ENCODE results near the gene UBAC1.
"Not testable (repeated sequence)": the region's sequence is repeated elsewhere in the genome, so short reads cannot be mapped to it uniquely, and the experiment has no call there.

The UBAC1 gene

DNA sequence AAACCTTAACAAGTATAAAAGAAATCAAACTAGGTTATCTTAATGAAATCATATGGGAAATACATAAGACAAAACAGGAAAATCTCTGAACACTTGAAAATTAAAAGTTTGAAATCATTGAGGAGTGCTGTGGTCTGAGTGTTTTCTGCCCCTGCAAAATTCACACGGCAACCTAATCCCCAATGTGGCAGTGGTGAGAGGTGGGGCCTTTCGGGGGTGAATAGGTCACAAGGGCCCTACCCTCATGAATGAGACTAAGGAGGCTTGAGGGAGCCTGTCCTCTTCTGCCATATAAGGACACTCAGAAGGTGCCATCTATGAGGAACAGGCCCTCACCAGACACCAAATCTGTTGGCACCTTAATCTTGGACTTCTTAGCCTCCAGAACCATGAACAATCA, 64.5 kb downstream of the UBAC1 start:
- no peak for DNase-seq
- in situ Hi-C loops (cut with HindIII; ENCODE audit: low pct_ligation_motif_present, low sequenced_read_pairs): no loop called here
- TF ChIP-seq CTCF (IDR thresholded peaks at IDR 0.05; ENCODE audit: low read depth, low read length, missing control alignments): no peak

DNA sequence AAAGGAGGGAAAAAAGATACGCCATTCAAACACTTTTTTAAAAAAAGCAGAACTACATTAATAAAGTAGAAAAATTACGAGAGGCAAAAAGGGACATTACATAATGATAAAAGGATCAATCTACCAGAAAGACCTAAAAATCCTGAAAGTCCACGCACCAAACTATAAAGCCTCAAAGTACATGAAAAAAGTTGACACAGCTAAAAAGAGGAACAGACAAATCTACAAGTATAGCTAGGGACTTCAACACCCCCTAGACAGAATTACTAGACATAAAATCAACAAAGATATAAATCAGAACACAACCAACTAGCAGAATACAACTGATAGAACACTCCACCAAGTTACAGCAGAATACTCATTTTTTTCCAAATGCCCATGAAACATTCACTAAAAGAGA, 65.0 kb downstream of the UBAC1 start:
- DNase-seq: no peak
- TF ChIP-seq CTCF (IDR thresholded peaks at IDR 0.05; ENCODE audit: low read depth, low read length, missing control alignments): no peak
- H3K36me3 ChIP-seq (replicated peaks): no peaks in the 10 kb centered on the region
- no peak overlapping the region for H3K27ac ChIP-seq
- H3K27me3 ChIP-seq (replicated peaks): no peaks in the 10 kb centered on the region
- H3K4me3 ChIP-seq (ENCODE audit: low read depth, low read length): no peak overlapping the region
- in situ Hi-C loops (cut with HindIII; ENCODE audit: low pct_ligation_motif_present, low sequenced_read_pairs): no loop called here

More for the DNA sequence above, 64.5 kb downstream of the UBAC1 start:
- H3K36me3 ChIP-seq (replicated peaks): no peaks in the 10 kb centered on the region
- H3K27me3 ChIP-seq (replicated peaks): no peaks in the 10 kb centered on the region
- H3K27ac ChIP-seq: no peak overlapping the region
- no peak overlapping the region for H3K4me3 ChIP-seq (ENCODE audit: low read depth, low read length)

GRCh38 chr9:135895202-135895848, 65.8 kb downstream of the UBAC1 start:
- no peak for TF ChIP-seq CTCF (IDR thresholded peaks at IDR 0.05; ENCODE audit: low read depth, low read length, missing control alignments)
- Histone ChIP-seq H3K27me3 (replicated peaks) (no peaks in the 10 kb centered on the region), H3K4me3 (ENCODE audit: low read depth, low read length) (no peak overlapping the region), H3K36me3 (replicated peaks) (no peaks in the 10 kb centered on the region), H3K27ac (no peak overlapping the region)
- no peak for DNase-seq
- in situ Hi-C loops (cut with HindIII; ENCODE audit: low pct_ligation_motif_present, low sequenced_read_pairs): no loop called here

- no peaks in the 10 kb centered on the region for H3K36me3 ChIP-seq (replicated peaks)
- in situ Hi-C loops (cut with HindIII; ENCODE audit: low pct_ligation_motif_present, low sequenced_read_pairs): no loop called here
These were observed 68.1 kb downstream of the UBAC1 start for GRCh38 chr9:135893104-135893503.

DNA sequence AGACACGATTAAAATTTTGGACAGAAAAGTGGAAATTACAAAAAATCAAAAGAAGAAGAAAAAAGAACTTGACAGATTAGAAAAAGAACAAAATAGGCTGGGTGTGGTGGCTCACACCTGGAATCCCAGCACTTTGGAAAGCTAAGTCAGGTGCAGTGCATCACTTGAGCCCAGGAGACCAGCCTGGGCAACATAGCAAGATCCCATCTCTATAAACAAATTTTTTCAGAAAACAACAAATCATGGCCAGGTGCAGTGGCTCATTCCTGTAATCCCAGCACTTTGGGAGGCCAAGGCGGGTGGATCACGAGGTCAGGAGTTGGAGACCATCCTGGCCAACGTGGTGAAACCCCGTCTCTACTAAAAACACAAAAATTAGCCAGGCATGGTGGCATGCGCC, 68.8 kb downstream of the UBAC1 start:
- H3K27ac ChIP-seq; H3K27me3 ChIP-seq (replicated peaks); H3K36me3 ChIP-seq (replicated peaks); H3K4me3 ChIP-seq (ENCODE audit: low read depth, low read length); in situ Hi-C loops (cut with HindIII; ENCODE audit: low pct_ligation_motif_present, low sequenced_read_pairs); DNase-seq: not testable (repeated sequence)

More at GRCh38 chr9:135893104-135893503, 68.1 kb downstream of the UBAC1 start:
- no peak for DNase-seq
- no peaks in the 10 kb centered on the region for H3K27me3 ChIP-seq (replicated peaks)
- H3K27ac ChIP-seq: no peak overlapping the region
- H3K4me3 ChIP-seq (ENCODE audit: low read depth, low read length): no peak overlapping the region
- no peak for TF ChIP-seq CTCF (IDR thresholded peaks at IDR 0.05; ENCODE audit: low read depth, low read length, missing control alignments)

GRCh38 chr9:135891027-135891631, 70.0 kb downstream of the UBAC1 start:
- Histone ChIP-seq H3K27ac (no peak overlapping the region), H3K4me3 (ENCODE audit: low read depth, low read length) (no peak overlapping the region), H3K36me3 (replicated peaks) (no peaks in the 10 kb centered on the region), H3K27me3 (replicated peaks) (no peaks in the 10 kb centered on the region)
- TF ChIP-seq CTCF (IDR thresholded peaks at IDR 0.05; ENCODE audit: low read depth, low read length, missing control alignments): no peak
- DNase-seq: no peak
- in situ Hi-C loops (cut with HindIII; ENCODE audit: low pct_ligation_motif_present, low sequenced_read_pairs): no loop called here

All from brain microvascular endothelial cell (primary cell).